HG02884 (cell line): Measurements from ENCODE around the gene PCDHB16.
"Not testable (repeated sequence)": the region's sequence is repeated elsewhere in the genome, so short reads cannot be mapped to it uniquely, and the experiment has no call there.

Experiments used
- ATAC-seq: cut with Tn5 transposase; IDR thresholded peaks from one replicate; pipeline ENCODE4 v1.9.1; 2021; ENCODE audit warnings: mild to moderate bottlenecking, moderate library complexity; ENCODE audit not compliant: unreplicated experiment

Gene PCDHB16

GRCh38 chr5:141180313-141180712, 1.9 kb upstream of the PCDHB16 start:
- ATAC-seq: no peak

DNA sequence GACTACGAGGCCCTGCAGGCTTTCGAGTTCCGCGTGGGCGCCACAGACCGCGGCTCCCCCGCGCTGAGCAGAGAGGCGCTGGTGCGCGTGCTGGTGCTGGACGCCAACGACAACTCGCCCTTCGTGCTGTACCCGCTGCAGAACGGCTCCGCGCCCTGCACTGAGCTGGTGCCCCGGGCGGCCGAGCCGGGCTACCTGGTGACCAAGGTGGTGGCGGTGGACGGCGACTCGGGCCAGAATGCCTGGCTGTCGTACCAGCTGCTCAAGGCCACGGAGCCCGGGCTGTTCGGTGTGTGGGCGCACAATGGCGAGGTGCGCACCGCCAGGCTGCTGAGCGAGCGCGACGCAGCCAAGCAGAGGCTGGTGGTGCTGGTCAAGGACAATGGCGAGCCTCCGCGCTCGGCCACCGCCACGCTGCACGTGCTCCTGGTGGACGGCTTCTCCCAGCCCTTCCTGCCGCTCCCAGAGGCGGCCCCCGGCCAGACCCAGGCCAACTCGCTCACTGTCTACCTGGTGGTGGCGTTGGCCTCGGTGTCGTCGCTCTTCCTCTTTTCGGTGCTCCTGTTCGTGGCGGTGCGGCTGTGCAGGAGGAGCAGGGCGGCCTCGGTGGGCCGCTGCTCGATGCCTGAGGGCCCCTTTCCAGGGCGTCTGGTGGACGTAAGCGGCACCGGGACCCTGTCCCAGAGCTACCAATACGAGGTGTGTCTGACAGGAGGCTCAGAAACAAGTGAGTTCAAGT, 2.1 kb downstream of the PCDHB16 start:
- ATAC-seq: not testable (repeated sequence)

GRCh38 chr5:141186897-141187512, 4.8 kb downstream of the PCDHB16 start, which contains the start of gene PCDHB9:
Gene PCDHB9 (plus strand): TSS chr5:141187161. CDS start chr5:141187319, 158 bp downstream.
- ATAC-seq: no peak

- ATAC-seq: not testable (repeated sequence)
These were observed 6.5 kb downstream of the PCDHB16 start for GRCh38 chr5:141188682-141189081.

GRCh38 chr5:141189131-141189530, 6.9 kb downstream of the PCDHB16 start:
- ATAC-seq: not testable (repeated sequence)

DNA sequence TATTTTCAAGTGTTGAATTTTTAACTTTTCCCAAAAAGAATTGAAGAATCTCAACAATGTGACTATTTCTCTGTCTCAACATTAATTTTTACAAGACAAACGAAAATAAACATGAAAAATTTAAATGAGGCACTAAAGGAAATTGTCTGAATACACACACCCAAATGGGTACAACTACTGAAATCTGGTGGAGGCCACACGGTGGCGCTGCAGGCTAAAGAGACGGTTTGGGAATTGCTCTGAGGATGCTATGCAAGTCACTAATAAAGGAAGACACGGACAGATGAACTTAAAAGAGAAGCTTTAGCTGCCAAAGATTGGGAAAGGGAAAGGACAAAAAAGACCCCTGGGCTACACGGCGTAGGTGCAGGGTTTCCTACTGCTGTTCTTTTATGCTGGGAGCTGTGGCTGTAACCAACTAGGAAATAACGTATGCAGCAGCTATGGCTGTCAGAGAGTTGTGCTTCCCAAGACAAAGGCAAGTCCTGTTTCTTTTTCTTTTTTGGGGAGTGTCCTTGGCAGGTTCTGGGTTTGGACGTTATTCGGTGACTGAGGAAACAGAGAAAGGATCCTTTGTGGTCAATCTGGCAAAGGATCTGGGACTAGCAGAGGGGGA, 10.0 kb downstream of the PCDHB16 start, which contains the start of gene PCDHB10:
Gene PCDHB10 (plus strand): TSS at position 244 of the 616 bp plus-strand sequence. CDS start 200 bp downstream, at position 444.
- no peak for ATAC-seq

DNA sequence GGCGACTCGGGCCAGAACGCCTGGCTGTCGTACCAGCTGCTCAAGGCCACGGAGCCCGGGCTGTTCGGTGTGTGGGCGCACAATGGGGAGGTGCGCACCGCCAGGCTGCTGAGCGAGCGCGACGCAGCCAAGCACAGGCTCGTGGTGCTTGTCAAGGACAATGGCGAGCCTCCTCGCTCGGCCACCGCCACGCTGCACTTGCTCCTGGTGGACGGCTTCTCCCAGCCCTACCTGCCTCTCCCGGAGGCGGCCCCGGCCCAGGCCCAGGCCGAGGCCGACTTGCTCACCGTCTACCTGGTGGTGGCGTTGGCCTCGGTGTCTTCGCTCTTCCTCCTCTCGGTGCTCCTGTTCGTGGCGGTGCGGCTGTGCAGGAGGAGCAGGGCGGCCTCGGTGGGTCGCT, 12.1 kb downstream of the PCDHB16 start:
- ATAC-seq: not testable (repeated sequence)

DNA sequence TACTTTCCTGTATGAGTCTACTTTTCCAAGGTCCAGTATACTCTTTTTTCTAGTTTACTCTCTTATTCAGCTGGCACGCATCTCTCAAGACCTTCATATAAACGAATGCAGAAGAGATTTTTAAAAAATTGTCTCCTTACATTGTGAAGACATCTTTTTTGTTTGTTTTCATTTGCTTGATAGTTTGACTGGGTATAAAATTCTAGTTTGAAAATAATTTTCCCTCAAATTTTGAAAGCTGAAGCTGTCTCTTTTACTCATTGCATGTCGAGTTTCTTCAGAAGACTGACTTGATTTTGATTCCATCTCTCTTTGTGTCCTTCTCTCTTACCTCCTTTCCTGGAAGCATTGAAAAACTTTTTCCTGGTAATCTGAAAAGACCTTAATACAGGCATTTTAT, 14.2 kb downstream of the PCDHB16 start:
- ATAC-seq: no peak

- ATAC-seq: no peak
These were observed 17.4 kb downstream of the PCDHB16 start, which contains the start of gene PCDHB11 for GRCh38 chr5:141199359-141200235. Gene PCDHB11 (plus strand): TSS chr5:141199627. CDS start chr5:141199775, 148 bp downstream.

- ATAC-seq: not testable (repeated sequence)
These were observed 18.9 kb downstream of the PCDHB16 start for GRCh38 chr5:141201126-141201525.

- not testable (repeated sequence) for ATAC-seq
These were observed 19.5 kb downstream of the PCDHB16 start for GRCh38 chr5:141201646-141202045.

GRCh38 chr5:141208478-141208877, 26.3 kb downstream of the PCDHB16 start, which contains the start of gene PCDHB12:
Gene PCDHB12 (plus strand): TSS chr5:141208719. CDS start chr5:141208908, 189 bp downstream.
- no peak for ATAC-seq

DNA sequence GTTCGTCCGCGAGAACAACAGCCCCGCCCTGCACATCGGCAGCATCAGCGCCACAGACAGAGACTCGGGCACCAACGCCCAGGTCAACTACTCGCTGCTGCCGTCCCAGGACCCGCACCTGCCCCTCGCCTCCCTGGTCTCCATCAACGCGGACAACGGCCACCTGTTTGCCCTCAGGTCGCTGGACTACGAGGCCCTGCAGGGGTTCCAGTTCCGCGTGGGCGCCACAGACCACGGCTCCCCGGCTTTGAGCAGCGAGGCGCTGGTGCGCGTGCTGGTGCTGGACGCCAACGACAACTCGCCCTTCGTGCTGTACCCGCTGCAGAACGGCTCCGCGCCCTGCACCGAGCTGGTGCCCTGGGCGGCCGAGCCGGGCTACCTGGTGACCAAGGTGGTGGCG, 28.1 kb downstream of the PCDHB16 start:
- ATAC-seq: not testable (repeated sequence)

DNA sequence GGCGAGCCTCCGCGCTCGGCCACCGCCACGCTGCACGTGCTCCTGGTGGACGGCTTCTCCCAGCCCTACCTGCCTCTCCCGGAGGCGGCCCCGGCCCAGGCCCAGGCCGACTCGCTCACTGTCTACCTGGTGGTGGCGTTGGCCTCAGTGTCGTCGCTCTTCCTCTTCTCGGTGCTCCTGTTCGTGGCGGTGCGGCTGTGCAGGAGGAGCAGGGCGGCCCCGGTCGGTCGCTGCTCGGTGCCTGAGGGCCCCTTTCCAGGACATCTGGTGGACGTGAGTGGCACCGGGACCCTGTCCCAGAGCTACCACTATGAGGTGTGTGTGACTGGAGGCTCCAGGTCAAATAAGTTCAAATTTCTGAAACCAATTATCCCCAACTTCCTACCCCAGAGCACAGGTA, 28.7 kb downstream of the PCDHB16 start:
- ATAC-seq: not testable (repeated sequence)

DNA sequence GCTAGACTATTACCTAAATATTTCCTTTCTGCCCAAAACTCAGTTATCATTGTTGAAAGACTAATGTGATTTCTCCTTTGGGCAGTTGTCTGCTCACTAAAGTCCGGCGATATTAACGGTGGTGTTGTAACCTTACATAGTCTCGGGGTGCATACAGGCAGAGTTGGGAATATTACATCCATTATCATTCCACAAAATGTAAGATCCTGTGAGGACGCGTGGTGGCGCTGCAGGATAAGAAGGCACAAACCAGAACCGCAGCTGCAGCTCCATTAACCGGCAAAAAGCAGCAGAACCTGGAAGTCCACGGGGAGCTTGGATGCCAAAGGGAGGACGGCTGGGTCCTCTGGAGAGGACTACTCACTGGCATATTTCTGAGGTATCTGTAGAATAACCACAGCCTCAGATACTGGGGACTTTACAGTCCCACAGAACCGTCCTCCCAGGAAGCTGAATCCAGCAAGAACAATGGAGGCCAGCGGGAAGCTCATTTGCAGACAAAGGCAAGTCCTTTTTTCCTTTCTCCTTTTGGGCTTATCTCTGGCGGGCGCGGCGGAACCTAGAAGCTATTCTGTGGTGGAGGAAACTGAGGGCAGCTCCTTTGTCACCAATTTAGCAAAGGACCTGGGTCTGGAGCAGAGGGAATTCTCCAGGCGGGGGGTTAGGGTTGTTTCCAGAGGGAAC, 31.6 kb downstream of the PCDHB16 start, which contains the start of gene PCDHB13:
Gene PCDHB13 (plus strand): TSS at position 264 of the 684 bp plus-strand sequence. CDS start 205 bp downstream, at position 469.
- ATAC-seq: not testable (repeated sequence)

DNA sequence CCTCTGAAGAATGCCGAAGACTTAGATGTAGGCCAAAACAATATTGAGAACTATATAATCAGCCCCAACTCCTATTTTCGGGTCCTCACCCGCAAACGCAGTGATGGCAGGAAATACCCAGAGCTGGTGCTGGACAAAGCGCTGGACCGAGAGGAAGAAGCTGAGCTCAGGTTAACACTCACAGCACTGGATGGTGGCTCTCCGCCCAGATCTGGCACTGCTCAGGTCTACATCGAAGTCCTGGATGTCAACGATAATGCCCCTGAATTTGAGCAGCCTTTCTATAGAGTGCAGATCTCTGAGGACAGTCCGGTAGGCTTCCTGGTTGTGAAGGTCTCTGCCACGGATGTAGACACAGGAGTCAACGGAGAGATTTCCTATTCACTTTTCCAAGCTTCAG, 32.4 kb downstream of the PCDHB16 start:
- ATAC-seq: not testable (repeated sequence)

- ATAC-seq: not testable (repeated sequence)
These were observed 33.3 kb downstream of the PCDHB16 start for GRCh38 chr5:141215504-141215903.

DNA sequence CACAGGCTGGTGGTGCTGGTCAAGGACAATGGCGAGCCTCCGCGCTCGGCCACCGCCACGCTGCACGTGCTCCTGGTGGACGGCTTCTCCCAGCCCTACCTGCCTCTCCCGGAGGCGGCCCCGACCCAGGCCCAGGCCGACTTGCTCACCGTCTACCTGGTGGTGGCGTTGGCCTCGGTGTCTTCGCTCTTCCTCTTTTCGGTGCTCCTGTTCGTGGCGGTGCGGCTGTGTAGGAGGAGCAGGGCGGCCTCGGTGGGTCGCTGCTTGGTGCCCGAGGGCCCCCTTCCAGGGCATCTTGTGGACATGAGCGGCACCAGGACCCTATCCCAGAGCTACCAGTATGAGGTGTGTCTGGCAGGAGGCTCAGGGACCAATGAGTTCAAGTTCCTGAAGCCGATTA, 33.8 kb downstream of the PCDHB16 start:
- ATAC-seq: not testable (repeated sequence)

DNA sequence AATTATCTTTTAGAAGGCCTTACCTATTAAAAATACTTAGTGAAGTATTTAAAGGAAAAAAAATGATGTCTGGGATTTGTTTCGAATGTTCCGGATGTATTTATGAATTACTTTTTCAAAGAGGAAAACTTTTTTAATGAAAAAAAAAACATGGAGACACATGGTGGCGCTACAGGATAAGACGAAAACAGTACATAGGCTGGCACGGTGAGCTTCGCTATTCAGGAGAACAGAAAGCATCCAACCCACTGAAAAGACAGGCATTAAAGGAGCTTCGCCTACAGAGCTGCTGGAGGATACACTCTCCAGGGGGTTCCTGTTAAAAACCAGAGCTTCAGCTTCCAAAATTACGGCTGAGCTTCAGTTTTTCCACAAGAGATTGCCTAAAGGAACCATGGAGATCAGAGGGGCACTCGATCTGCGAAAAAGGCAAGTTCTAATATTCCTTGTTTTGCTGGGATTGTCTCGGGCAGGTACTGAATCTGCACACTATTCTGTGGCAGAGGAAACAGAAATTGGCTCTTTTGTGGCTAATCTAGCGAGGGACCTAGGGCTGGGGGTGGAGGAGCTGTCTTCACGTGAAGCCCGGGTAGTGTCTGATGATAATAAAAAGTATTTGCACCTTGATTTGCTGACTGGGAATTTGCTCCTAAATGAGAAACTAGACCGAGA, 41.1 kb downstream of the PCDHB16 start, which contains the start of gene PCDHB14:
Gene PCDHB14 (plus strand): TSS at position 232 of the 672 bp plus-strand sequence. CDS start 163 bp downstream, at position 395.
- ATAC-seq: no peak
